HG03457 (cell line): ENCODE data around the gene PLPP3.
"Not testable (repeated sequence)": the region's sequence is repeated elsewhere in the genome, so short reads cannot be mapped to it uniquely, and the experiment has no call there.

Source experiments
- ATAC-seq: cut with Tn5 transposase; IDR thresholded peaks from one replicate; pipeline ENCODE4 v1.9.1; 2021; ENCODE audit warnings: moderate number of reproducible peaks; ENCODE audit not compliant: unreplicated experiment

Gene PLPP3

DNA sequence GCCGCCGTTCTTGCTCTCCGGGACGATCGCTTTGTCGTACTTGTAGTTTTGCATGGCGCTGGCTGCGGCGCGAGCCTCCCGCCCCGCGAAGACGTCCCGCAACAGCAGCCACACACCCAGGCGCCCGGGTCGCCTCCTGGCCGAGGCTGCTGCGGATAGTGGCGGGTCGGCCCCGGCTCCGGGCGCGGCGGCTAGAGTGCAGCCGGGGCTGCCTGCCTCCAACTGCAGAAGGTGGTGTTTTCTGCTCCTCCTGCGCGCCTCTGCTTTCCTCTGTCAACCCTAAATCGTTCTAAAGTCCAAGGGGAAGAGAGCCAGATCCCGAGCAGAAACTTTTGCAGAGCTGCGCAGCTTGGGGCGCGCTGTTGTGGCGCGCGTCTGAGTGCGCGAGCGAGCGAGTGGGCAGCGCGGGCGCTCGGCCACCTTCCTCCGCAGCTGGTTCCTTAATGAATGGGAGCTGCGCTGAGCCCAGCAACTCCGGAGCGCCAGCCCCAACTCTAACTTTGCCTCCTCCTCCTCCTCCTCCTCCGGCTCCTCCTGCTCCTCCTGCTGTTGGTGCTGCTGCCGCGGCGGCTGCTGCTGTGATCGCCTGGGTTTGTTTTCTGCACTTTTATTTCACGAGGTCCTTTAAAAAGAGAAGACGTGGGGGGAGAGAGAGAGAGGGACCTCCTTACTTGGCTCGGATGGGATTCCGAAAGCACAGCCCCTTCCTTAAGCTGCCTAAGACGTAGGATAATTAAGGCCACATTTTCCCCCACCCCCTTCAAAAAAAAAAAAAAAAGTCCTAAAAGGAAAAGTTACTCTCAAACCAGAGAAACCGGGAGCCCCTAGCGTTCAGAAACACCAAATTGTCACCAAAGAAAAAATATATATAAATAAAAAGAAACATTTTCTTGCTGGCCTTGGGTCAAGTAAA is at the start of gene PLPP3:
PLPP3 (minus strand) TSS at position 601 of the 913 bp plus-strand sequence; CDS start at position 54, 547 bp downstream.
- ATAC-seq: no peak

DNA sequence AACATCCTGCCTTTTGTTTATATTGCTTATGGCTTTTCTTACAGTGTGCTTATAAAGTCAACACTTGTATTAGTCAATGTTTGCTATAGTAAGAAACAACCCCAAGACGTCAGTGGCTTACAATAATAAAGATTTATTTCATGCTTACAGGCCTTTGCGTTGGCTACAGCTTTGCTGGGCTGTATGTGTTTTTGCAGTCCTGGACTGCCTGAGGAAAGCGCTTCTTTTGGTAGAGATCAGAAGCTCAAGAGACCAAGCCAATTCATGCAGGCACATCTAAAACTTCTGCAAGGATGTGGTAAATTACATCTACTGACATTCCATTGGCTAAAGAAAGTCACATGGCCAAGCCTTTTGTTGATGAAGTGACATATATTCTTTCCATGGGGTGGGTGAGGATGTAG is 48.3 kb upstream of the PLPP3 start:
- ATAC-seq: no peak

DNA sequence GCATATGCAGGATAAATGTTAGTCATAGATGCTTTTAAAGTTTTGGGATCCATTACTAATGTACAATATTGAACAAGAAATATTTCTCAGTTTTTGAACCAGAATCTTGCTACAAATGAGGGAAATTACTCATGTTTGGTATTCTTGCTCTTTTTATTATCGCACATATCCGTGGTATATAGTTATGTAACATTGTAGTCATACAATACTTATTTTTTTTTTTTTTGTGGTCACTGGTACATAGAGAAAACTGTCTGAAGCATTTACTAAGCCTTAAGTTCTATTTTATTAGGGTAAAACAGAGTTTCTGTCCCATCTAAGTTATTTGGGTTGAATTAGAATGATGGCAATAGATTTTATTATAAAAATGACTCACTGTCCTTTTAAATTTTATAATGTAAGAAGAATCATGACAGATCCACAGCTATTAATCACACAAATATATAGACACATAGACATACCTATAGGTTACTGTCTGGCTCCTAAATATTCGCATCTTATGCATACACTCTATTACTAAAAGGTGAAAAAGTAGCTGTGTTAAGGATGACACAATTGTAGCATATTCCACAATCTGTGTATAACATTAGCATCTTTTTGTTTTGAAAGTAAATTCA is 47.8 kb upstream of the PLPP3 start:
- ATAC-seq: no peak

DNA sequence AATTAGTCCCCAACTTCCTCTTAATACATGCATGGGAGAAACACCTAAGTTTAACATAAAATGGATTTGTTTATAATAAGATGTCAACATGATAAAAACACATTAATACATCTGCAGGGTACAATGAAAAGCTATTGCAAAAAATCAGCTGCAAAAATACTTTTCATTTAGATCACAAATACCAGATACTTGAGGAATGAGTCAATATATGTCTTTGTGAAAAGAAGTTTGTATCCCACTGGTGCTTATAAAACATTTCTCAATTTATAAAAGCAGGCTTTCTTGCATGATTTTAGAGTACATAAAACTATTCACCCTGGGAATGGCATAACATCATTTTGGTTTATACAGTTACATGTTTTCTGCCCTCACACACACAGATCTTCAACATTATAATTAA is 47.2 kb upstream of the PLPP3 start:
- ATAC-seq: no peak

- no peak for ATAC-seq
Observed at GRCh38 chr1:56625819-56626440, 46.6 kb upstream of the PLPP3 start.

DNA sequence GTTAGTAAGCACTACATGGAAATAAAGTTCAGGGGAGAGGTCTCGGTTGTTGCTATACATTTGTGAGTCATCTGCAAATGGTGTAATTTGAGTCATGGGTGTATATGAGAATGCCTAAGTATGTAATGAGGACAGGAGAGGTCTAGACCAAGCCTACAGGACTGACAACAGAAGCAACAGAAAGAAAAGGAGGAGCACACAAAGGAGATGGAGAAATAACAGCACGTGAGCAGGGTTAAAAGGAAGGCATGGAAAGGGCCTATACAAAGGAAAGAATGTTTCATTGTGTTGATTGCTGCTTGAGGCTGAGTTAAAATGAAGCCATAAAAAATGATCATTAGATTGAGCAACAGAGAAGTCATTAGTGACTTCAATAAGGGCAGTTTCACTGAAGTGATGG is 37.8 kb upstream of the PLPP3 start:
- ATAC-seq: no peak

DNA sequence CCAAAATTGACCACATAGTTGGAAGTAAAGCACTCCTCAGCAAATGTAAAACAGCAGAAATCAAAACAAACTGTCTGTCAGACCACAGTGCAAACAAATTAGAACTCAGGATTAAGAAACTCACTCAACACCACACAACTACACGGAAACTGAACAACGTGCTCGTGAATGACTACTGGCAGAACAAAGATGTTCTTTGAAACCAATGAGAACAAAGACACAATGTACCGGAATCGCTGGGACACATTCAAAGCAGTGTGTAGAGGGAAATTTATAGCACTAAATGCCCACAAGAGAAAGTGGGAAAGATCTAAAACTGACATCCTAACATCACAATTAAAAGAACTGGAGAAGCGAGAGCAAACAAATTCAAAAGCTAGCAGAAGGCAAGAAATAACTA is 31.4 kb upstream of the PLPP3 start:
- ATAC-seq: not testable (repeated sequence)

DNA sequence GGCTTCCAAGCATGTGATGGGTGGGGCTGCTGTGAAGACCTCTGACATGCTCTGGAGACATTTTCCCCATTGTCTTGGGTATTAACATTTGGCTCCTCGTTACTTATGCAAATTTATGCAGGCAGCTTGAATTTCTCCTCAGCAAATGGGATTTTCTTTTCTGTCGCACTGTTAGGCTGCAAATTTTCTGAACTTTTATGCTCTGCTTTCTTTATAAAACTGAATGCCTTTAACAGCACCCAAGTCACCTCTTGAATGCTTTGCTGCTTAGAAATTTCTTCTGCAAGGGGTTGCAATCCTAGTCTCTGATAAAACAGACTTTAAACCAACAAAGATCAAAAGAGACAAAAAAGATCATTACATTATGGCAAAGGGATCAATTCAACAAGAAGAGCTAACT is 30.7 kb upstream of the PLPP3 start:
- ATAC-seq: not testable (repeated sequence)

DNA sequence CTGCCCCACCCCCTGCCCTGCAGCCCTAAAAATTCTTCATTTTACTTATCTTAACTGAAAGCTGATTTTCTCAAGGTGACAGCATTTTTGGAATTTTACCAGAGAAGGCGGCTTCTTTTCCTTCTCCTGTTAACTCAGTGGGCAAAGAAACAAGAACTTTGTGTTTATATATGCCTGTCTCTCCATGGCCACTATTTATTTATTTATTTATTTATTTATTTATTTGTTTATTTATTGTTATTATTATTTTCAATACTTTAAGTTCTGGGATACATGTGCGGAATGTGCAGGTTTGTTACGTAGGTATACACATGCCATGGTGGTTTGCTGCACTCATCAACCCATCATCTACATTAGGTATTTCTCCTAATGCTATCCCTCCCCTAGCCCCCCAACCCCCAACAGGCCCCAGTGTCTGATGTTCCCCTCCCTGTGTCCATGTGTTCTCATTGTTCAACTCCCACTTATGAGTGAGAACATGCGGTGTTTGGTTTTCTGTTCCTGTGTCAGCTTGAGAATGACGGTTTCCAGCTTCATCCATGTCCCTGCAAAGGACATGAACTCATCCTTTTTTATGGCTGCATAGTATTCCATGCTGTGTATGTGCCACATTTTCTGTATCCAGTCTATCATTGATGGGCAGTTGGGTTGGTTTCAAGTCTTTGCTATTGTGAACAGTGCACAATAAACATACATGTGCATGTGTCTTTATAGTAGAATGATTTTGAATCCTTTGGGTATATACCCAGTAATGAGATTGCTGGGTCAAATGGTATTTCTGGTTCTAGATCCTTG is 16.2 kb upstream of the PLPP3 start:
- not testable (repeated sequence) for ATAC-seq

DNA sequence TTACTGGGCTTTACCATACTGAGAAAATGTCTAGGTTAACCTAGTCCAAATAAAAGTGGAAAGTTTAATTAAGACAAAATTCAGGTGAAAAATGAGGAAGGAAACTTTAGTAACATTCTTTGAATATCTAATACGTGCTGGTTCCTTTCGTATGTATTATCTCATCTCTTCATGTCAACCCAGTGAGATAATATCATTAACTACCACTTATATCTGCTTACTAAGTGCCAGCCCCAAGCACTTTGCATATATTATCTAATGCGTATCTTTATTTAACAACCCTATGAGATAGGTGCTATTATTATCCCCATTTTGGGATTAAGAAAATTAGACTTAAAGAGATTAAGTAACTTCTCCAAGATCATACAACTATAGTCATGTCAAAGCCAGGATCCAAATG is 12.5 kb upstream of the PLPP3 start:
- ATAC-seq: no peak

GRCh38 chr1:56590520-56591011 is 11.2 kb upstream of the PLPP3 start:
- no peak for ATAC-seq

DNA sequence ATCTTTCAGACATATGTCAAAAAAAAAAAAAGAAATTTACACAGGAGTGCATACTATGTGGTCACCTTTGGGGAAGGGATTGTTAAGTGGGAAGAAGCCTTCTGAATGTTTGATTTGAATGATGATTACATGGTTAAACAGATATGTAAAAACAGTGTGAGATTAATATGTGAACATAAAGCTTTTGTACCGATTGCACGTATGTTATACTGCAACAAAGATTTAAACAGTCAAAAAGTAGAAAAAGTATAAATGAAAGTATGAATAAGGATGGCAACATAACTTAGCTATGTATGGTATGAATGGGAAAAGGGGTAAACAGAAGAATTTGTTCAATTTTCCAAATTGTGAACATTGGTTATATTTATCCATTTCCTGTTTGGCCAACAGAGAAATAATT is 10.0 kb upstream of the PLPP3 start:
- no peak for ATAC-seq

GRCh38 chr1:56586502-56586901 is 7.1 kb upstream of the PLPP3 start:
- no peak for ATAC-seq

DNA sequence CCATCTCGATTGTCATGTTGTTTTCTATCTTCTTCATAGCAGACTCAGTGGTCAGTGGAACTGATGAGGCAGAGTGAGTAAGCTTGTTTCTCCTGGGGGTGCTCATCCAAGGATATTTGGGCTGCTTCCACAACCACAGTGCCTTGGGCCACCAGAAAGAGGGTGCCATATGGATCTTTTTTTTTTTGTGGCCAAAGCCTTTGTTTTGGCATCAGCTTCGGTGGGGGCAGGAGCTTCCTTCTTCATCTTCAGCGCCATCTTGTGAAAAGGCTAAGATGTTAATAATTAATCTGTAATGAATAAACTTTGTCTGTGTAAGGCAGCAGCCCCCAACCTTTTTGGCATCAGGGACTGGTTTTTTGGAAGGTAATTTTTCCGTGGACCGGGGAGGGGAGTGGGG is 6.6 kb upstream of the PLPP3 start:
- no peak for ATAC-seq

DNA sequence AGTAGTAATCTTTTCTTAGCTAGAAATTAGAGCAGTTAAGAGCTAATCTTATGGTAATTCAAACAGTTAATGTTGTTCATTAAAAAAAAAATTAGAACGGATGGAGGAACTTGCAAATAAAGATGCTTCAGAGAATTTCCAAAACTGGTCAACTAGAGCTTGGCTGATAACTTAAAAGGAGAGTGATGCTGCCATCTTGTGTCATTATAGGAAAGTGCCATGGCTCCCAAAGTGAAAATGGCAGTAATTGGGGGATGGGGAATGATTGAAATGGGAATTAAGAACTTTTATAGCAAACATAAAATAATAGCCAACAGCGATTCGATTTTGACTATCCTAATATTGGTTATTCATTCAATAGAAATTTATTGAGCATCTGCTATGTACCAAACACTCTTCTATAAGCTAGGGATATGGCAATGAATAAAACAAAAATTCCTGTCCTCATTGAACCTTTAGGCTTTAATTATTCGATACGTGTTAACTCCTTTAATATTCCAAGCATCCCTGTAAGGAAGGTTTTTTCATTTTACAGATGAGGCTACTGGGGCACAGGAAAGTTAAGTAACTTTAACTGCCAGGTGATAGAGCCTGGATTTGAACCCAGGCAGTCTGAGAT is 5.7 kb upstream of the PLPP3 start:
- no peak for ATAC-seq

DNA sequence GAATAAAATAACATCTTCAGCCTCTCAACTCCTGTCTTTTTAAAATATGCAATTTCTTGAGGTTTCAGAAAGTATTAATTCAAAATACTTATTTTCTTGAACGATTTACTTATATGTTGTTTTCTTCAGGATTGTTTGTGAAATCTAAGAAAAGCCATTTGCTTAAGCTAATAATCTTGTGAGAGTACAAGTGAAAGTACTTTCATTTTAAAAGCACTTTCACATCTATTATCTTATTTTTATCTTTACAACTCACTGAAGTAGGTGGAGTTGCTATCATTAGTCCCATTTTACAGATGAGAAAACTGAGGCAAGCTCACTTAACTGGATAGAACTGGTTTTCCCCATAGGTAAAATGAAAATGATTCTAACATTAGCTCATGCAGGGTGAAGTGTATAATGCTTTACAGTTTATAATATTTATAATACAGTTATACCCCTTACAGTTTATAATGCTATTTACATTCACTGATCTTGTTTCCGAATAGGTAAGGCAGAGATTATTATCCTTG is 4.7 kb upstream of the PLPP3 start:
- no peak for ATAC-seq

DNA sequence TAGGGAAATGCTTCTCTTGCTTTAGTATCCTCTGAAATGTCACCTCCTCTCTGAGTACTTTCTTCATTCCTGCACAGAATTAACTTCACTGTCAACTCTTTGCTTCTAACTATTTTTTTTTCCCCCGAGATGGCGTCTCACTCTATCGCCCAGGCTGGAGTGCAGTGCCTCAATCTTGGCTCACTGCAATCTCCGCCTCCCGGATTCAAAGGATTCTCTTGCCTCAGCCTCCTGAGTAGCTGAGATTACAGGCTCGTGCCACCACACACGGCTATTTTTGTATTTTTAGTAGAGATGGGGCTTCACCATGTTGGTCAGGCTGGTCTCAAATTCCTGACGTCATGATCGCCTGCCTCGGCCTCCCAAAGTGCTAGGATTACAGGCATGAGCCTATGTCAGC is 1.4 kb upstream of the PLPP3 start:
- ATAC-seq: no peak

DNA sequence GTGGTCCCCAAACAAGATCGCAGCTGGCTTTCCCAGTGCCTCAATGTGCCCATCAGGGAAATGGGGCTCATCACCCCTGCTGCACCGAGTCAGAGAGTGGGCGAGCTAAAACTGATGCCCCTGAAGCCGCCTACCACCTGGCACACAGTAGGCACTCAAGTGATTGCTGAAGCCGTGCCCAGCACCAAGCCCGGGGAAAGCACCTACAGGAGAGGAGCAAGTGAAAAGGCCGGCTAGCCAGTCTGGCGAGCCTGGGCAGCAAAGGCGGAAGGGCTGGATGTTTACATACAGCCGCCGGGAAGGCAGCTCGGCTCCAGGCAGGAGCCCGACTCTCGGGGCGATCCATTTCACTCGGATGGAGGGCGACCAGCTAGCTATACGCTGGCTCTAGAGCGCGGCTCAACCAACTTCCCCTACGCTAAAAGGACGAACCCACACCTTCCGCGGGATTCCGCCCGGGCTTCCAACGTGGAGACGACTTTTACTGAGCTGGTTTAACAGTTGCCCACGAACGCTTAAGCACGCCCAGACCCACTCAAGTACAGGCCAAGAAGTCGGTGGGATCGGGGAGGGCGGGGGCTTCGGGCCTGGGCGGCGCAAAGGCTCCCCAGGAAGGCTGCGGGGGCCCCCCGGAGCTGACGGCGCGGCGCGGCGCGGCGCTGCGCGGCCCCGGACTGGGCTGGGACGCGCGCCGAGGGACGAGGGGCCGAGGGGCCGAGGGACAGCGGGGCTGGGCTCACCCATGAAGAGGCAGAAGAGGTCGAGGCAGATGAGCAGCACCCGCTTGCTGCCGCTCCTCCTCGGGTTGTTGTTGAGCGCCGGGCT is 1.0 kb downstream of the PLPP3 start:
- ATAC-seq: no peak

DNA sequence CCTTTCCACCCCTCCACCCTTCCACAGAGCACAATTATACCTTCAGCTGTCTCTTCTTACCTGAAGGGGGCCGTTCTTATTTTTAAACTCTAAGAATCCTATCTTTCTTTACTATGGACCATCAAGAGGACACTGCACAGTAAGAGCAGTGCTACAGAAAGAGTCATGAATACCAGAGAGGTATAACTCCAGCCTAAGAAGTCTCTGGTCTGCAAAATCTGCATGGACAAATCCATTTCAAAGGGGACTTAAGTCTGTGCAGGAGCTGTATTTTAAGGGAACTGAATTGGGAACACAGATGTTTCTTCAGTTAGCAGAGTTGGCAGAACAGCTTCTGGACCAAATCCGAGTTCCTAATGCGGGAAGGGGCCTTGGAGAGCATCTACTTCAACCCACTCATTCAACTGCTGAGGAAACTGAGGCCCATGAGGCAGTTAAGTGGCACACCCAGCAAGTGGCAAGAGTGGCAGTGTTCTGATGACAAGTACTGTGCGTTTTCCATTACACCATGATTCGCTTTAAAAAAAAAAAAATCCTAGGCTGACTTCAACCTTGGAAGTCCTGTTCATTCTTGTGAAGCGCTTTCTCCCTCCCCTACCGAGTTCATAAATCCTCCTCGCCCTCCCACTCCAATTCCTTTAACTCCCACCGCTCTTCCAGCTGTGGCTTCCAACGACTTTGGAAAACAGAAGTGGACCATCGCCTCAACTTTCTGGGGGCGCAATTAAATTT is 1.8 kb downstream of the PLPP3 start:
- no peak for ATAC-seq
